Type B pancreatic cell (in vitro differentiated cells): ENCODE data around the gene ALKBH7. TPM values are rescaled to one million over a fixed set of nuclear protein-coding genes. Genes with fewer than 3 reads are reported as not detected.
A peak's percentile ranks its signal among the peaks of the same experiment; 100 is the strongest.

Source experiments
- DNase-seq: peaks from one replicate; pipeline ENCODE4 v3.0.0; 2021; ENCODE audit warnings: mixed read lengths; ENCODE audit not compliant: unreplicated experiment; ENCODE audit errors: extremely low spot score
- H3K27ac Mint-ChIP-seq: 2 replicates; pipeline ENCODE4 v1.8.0; 2021; ENCODE audit warnings: mild to moderate bottlenecking, mixed read lengths
- H3K27me3 Mint-ChIP-seq: 2 replicates; pipeline ENCODE4 v1.8.0; 2021; ENCODE audit warnings: mixed read lengths
- H3K36me3 Mint-ChIP-seq: 2 replicates; pipeline ENCODE4 v1.8.0; 2021; ENCODE audit warnings: mixed read lengths
- H3K4me1 Mint-ChIP-seq: one replicate; pipeline ENCODE4 v1.8.0; 2021; ENCODE audit warnings: mixed read lengths; ENCODE audit not compliant: unreplicated experiment
- H3K4me3 Mint-ChIP-seq: 2 replicates; pipeline ENCODE4 v1.8.0; 2021; ENCODE audit warnings: mild to moderate bottlenecking, mixed read lengths
- H3K9me3 Mint-ChIP-seq: 2 replicates; pipeline ENCODE4 v1.8.0; 2021; ENCODE audit warnings: mixed read lengths
- total RNA-seq: library from RNA; stranded (reverse); gene quantifications from 2 replicates; pipeline ENCODE4 v1.2.1, GENCODE V29; 2021; ENCODE audit warnings: low replicate concordance
- TF ChIP-seq, protein P1 (sequence below): fragments of 200-600 bp; sonication (generic); conservative IDR thresholded peaks from 2 replicates; pipeline ENCODE4 v1.5.0; 2021; ENCODE audit warnings: antibody characterized with exemption, mild to moderate bottlenecking

The ALKBH7 gene
- total RNA-seq, 1 donor from 2014 or later, result 71.0 TPM

GRCh38 chr19:6412061-6412446 is 39.5 kb downstream of the ALKBH7 start:
- Mint-ChIP-seq H3K4me1 (peaks cover 3% of the 10 kb centered on the region), H3K36me3 (peaks cover 5% of the 10 kb centered on the region), H3K9me3 (no peaks in the 10 kb centered on the region), H3K4me3 (no peak overlapping the region), H3K27ac (no peak overlapping the region), H3K27me3 (no peaks in the 10 kb centered on the region)
- TF ChIP-seq, protein P1, sequence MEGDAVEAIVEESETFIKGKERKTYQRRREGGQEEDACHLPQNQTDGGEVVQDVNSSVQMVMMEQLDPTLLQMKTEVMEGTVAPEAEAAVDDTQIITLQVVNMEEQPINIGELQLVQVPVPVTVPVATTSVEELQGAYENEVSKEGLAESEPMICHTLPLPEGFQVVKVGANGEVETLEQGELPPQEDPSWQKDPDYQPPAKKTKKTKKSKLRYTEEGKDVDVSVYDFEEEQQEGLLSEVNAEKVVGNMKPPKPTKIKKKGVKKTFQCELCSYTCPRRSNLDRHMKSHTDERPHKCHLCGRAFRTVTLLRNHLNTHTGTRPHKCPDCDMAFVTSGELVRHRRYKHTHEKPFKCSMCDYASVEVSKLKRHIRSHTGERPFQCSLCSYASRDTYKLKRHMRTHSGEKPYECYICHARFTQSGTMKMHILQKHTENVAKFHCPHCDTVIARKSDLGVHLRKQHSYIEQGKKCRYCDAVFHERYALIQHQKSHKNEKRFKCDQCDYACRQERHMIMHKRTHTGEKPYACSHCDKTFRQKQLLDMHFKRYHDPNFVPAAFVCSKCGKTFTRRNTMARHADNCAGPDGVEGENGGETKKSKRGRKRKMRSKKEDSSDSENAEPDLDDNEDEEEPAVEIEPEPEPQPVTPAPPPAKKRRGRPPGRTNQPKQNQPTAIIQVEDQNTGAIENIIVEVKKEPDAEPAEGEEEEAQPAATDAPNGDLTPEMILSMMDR, result no peak
- DNase-seq, result no peak

DNA sequence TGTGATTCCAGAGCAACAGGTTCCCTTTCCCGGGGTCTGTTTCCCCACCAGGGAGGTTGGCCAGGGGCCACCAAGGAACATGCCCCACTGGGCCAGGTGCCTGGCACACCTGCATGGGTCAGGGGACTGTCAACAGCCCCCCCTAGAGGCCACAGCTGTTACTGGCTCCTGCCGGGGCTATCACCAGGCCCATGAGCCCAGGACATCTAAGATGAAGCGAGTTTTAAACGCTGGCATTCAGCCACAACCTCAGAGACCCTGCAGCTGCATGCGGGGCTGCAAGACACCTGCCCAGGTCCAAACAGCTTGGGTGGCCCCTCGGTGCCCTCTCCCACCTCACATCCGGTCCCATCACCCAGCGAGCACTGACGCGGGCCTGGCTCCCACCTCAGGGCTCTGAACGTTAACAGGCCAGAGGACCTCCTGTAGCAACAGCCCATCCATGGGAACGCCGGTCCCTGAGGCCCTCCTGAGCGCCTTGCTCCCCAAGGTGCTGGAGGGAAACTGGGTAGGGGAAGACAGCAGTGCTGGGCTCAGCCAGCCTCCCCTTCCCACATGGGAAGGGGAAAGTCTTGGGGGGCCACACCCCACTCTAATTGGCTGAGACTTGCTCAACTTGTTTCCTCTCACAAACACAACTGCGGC is 40.0 kb downstream of the ALKBH7 start:
- Mint-ChIP-seq H3K9me3 (no peaks in the 10 kb centered on the region), H3K4me3 (no peak overlapping the region), H3K27ac (no peak overlapping the region), H3K36me3 (peaks cover 5% of the 10 kb centered on the region), H3K27me3 (no peaks in the 10 kb centered on the region), H3K4me1 (peaks cover 3% of the 10 kb centered on the region)
- TF ChIP-seq, protein P1, result peak; percentile 77
- no peak for DNase-seq

- TF ChIP-seq, protein P1, result no peak
- Mint-ChIP-seq H3K4me3 (no peak overlapping the region), H3K9me3 (no peaks in the 10 kb centered on the region), H3K27me3 (no peaks in the 10 kb centered on the region), H3K27ac (no peak overlapping the region), H3K36me3 (peaks cover 5% of the 10 kb centered on the region), H3K4me1 (peaks cover 3% of the 10 kb centered on the region)
- DNase-seq, result no peak
Measured at GRCh38 chr19:6413291-6413690, 40.7 kb downstream of the ALKBH7 start.

DNA sequence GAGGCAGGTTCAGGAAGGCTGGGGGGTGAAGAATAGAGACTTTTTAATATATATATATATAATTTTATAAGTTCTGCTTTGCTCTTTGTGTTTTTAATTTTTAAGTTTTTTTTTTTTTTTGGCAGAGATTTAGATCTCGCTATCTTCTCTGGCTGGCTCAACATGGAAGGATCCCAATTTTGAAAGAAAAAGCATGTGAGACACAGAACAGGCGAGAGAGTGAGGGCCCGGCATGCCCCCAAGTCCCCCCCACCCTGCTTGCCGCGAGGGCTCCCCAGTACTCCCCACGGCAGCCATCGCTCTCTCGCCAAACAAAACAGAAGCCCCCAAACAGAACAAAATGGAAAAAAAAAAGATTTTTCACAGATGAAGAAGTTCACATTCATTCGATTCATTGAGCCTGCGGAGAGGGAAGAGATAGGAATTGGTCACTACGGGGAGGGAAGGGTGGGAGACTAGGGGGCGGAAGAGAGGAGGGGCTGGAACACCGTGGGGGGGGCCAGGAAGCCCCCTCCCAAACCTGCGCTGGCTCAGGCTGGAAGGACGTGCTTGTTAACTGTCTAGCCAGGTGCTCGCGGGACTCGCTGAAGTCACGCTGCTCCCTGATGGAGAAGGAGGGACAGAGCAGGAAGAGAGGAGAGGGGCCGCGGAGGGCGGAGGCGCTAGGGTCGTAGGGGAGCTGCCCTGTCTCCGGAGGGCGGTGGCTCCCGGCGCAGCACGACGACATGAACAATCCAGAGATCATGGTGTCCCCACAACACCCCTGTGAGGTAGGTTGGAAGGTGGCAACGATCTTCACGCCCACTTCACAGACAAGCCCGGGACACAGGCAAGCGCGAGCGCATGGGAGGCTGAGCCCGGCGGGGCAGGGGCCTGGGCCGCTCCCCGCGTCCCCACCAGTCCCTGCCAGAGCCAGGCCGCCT is 41.4 kb downstream of the ALKBH7 start:
- peaks cover 5% of the 10 kb centered on the region for H3K36me3 Mint-ChIP-seq
- H3K27ac Mint-ChIP-seq, result no peak overlapping the region
- no peaks in the 10 kb centered on the region for H3K9me3 Mint-ChIP-seq

GRCh38 chr19:6414793-6415590 is 42.4 kb downstream of the ALKBH7 start:
- peaks cover 5% of the 10 kb centered on the region for H3K36me3 Mint-ChIP-seq
- no peak overlapping the region for H3K4me3 Mint-ChIP-seq
- TF ChIP-seq, protein P1, result no peak
- DNase-seq, result no peak
- H3K27ac Mint-ChIP-seq, result no peak overlapping the region
- H3K27me3 Mint-ChIP-seq, result no peaks in the 10 kb centered on the region
- peaks cover 3% of the 10 kb centered on the region for H3K4me1 Mint-ChIP-seq
- no peaks in the 10 kb centered on the region for H3K9me3 Mint-ChIP-seq

More for the DNA sequence above, 41.4 kb downstream of the ALKBH7 start:
- Mint-ChIP-seq H3K4me3 (no peak overlapping the region), H3K4me1 (peaks cover 3% of the 10 kb centered on the region), H3K27me3 (no peaks in the 10 kb centered on the region)
- TF ChIP-seq, protein P1, result no peak
- DNase-seq, result no peak
